CD4-positive, CD25-positive, alpha-beta regulatory T cell (primary cell): ENCODE results near the gene NPEPL1. TPM values are rescaled to one million over a fixed set of nuclear protein-coding genes. Genes with fewer than 3 reads are reported as not detected.

Source experiments
- ATAC-seq, 2 donors: fragments of 150-1000 bp; cut with Tn5 transposase; one replicate each; pipeline ENCODE4 v1.10.0; 2021; ENCODE audit warnings: low read depth in 2 of 2, moderate number of reproducible peaks in 2 of 2, moderate library complexity in 1 of 2
- DNase-seq, 3 donors: peaks; one replicate each; pipeline versions ENCODE4 v3.0.0 to v3.0.0-alpha.2; 2012 to 2022; ENCODE audit warnings: mixed read lengths in 1 of 3
- H3K27ac ChIP-seq: one replicate; pipeline ENCODE4 v1.7.0; 2013; ENCODE audit warnings: mild to moderate bottlenecking, low read length; ENCODE audit not compliant: insufficient read depth, poor library complexity, severe bottlenecking
- H3K27me3 ChIP-seq: one replicate; pipeline ENCODE4 v1.7.0; 2013; ENCODE audit warnings: low read length; ENCODE audit not compliant: control insufficient read depth, insufficient read depth
- H3K36me3 ChIP-seq: one replicate; pipeline ENCODE4 v1.7.0; 2013; ENCODE audit warnings: mild to moderate bottlenecking, low read length, moderate library complexity; ENCODE audit not compliant: control insufficient read depth, insufficient read depth
- H3K4me1 ChIP-seq: 2 replicates; pipeline ENCODE4 v1.7.0; 2013; ENCODE audit warnings: mild to moderate bottlenecking, low read length; ENCODE audit not compliant: insufficient read depth, control insufficient read depth, poor library complexity, severe bottlenecking
- H3K4me3 ChIP-seq: one replicate; pipeline ENCODE4 v1.7.0; 2013; ENCODE audit warnings: low read depth, mild to moderate bottlenecking, low read length, moderate library complexity
- H3K9me3 ChIP-seq, 2 experiments: 1 replicate in 1 of 2; 2 replicates in 1 of 2; pipeline ENCODE4 v1.7.0; 2013; ENCODE audit warnings: low read length in 2 of 2, mild to moderate bottlenecking in 1 of 2, moderate library complexity in 1 of 2; ENCODE audit not compliant: control insufficient read depth in 2 of 2
- H3K27ac Mint-ChIP-seq, 3 donors: one replicate each; pipeline ENCODE4 v1.8.0; 2020 to 2022; ENCODE audit warnings: mild to moderate bottlenecking in 3 of 3, mixed read lengths in 3 of 3, moderate library complexity in 2 of 3
- H3K27me3 Mint-ChIP-seq: one replicate; pipeline ENCODE4 v1.8.0; 2022; ENCODE audit warnings: mild to moderate bottlenecking, mixed read lengths
- H3K36me3 Mint-ChIP-seq: one replicate; pipeline ENCODE4 v1.8.0; 2020; ENCODE audit warnings: mixed read lengths
- H3K4me1 Mint-ChIP-seq, 4 donors: one replicate each; pipeline ENCODE4 v1.8.0; 2020 to 2022; ENCODE audit warnings: mixed read lengths in 4 of 4, mild to moderate bottlenecking in 1 of 4
- H3K4me3 Mint-ChIP-seq, 4 donors: one replicate each; pipeline ENCODE4 v1.8.0; 2020 to 2022; ENCODE audit warnings: mild to moderate bottlenecking in 4 of 4, mixed read lengths in 4 of 4, moderate library complexity in 3 of 4
- H3K9me3 Mint-ChIP-seq, 7 donors: one replicate each; pipeline ENCODE4 v1.8.0; 2020 to 2022; ENCODE audit warnings: mixed read lengths in 7 of 7, mild to moderate bottlenecking in 3 of 7, moderate library complexity in 2 of 7
- polyA plus RNA-seq, 4 donors: library from polyadenylated mRNA; unstranded; fragments of 300-500 nt; fragmentation: Illumina TruSeq; gene quantifications; one replicate each; pipeline ENCODE4 v1.2.3, GENCODE V29; 2021
- total RNA-seq: library from RNA; stranded (reverse); gene quantifications from one replicate; pipeline ENCODE4 v1.2.3, GENCODE V29; 2022

Gene NPEPL1
- total and polyA plus RNA-seq, 5 donors from 2014 or later: 7.7 to 62.2 (median 8.3) TPM

- Mint-ChIP-seq H3K9me3 (no peaks in the 10 kb centered on the region), H3K27me3 (no peaks in the 10 kb centered on the region), H3K4me1 (peaks cover 0 to 16% (median 5%) of the 10 kb centered on the region in 4 donors), H3K27ac (no peak overlapping the region), H3K36me3 (peaks cover 12% of the 10 kb centered on the region), H3K4me3 (no peak overlapping the region)
- Histone ChIP-seq H3K4me1 (peaks cover 8% of the 10 kb centered on the region), H3K36me3 (peaks cover 18% of the 10 kb centered on the region), H3K4me3 (no peak overlapping the region), H3K27me3 (no peaks in the 10 kb centered on the region), H3K27ac (no peak overlapping the region), H3K9me3 (no peaks in the 10 kb centered on the region)
- DNase-seq (no peak), ATAC-seq (no peak)
These were observed 2.6 kb downstream of the NPEPL1 start for GRCh38 chr20:58695084-58695722.

- Mint-ChIP-seq H3K27me3 (no peaks in the 10 kb centered on the region), H3K36me3 (peaks cover 16% of the 10 kb centered on the region), H3K9me3 (no peaks in the 10 kb centered on the region), H3K27ac (no peak overlapping the region), H3K4me1 (peaks cover under 1 to 12% (median 4%) of the 10 kb centered on the region in 4 donors), H3K4me3 (no peak overlapping the region)
- no peaks in the 10 kb centered on the region for H3K9me3 ChIP-seq
- DNase-seq: no peak
- ATAC-seq: no peak
- peaks cover 8% of the 10 kb centered on the region for H3K4me1 ChIP-seq
- peaks cover 18% of the 10 kb centered on the region for H3K36me3 ChIP-seq
- H3K4me3 ChIP-seq: no peak overlapping the region
- no peaks in the 10 kb centered on the region for H3K27me3 ChIP-seq
- H3K27ac ChIP-seq: no peak overlapping the region
These were observed 3.3 kb downstream of the NPEPL1 start for GRCh38 chr20:58695895-58696375.

- H3K4me3 Mint-ChIP-seq: no peak overlapping the region
- Histone ChIP-seq H3K27me3 (no peaks in the 10 kb centered on the region), H3K36me3 (peaks cover 19% of the 10 kb centered on the region), H3K27ac (no peak overlapping the region), H3K4me3 (no peak overlapping the region), H3K9me3 (no peaks in the 10 kb centered on the region), H3K4me1 (peaks cover 8% of the 10 kb centered on the region)
- peaks cover 0 to 11% (median 4%) of the 10 kb centered on the region in 4 donors for H3K4me1 Mint-ChIP-seq
- H3K36me3 Mint-ChIP-seq: peaks cover 16% of the 10 kb centered on the region
- ATAC-seq (no peak), DNase-seq (no peak)
- H3K27ac Mint-ChIP-seq: no peak overlapping the region
- H3K9me3 Mint-ChIP-seq: no peaks in the 10 kb centered on the region
- no peaks in the 10 kb centered on the region for H3K27me3 Mint-ChIP-seq
These were observed 3.9 kb downstream of the NPEPL1 start for GRCh38 chr20:58696411-58696961.

GRCh38 chr20:58697201-58697866 lies 4.7 kb downstream of the NPEPL1 start:
- Mint-ChIP-seq H3K36me3 (peaks cover 17% of the 10 kb centered on the region), H3K27ac (peak overlapping the region in 1 of 3 donors; percentile 46), H3K4me3 (peak overlapping the region in 1 of 4 donors; percentile 80), H3K27me3 (no peaks in the 10 kb centered on the region), H3K9me3 (no peaks in the 10 kb centered on the region), H3K4me1 (peaks cover 0 to 6% (median 4%) of the 10 kb centered on the region in 4 donors)
- no peaks in the 10 kb centered on the region for H3K9me3 ChIP-seq
- no peak overlapping the region for H3K4me3 ChIP-seq
- peaks cover 27% of the 10 kb centered on the region for H3K36me3 ChIP-seq
- ATAC-seq: no peak
- H3K4me1 ChIP-seq: peaks cover 8% of the 10 kb centered on the region
- DNase-seq: no peak
- H3K27me3 ChIP-seq: no peaks in the 10 kb centered on the region
- H3K27ac ChIP-seq: no peak overlapping the region

GRCh38 chr20:58697867-58698703 lies 5.5 kb downstream of the NPEPL1 start:
- peaks cover 0 to 6% (median 5%) of the 10 kb centered on the region in 4 donors for H3K4me1 Mint-ChIP-seq
- Histone ChIP-seq H3K4me3 (no peak overlapping the region), H3K27ac (no peak overlapping the region), H3K36me3 (peaks cover 34% of the 10 kb centered on the region), H3K4me1 (peaks cover 8% of the 10 kb centered on the region), H3K27me3 (no peaks in the 10 kb centered on the region), H3K9me3 (no peaks in the 10 kb centered on the region)
- H3K27ac Mint-ChIP-seq: peak overlapping the region in 1 of 3 donors; percentile 56
- no peaks in the 10 kb centered on the region for H3K9me3 Mint-ChIP-seq
- H3K27me3 Mint-ChIP-seq: no peaks in the 10 kb centered on the region
- H3K36me3 Mint-ChIP-seq: peaks cover 24% of the 10 kb centered on the region
- H3K4me3 Mint-ChIP-seq: no peak overlapping the region
- DNase-seq (no peak), ATAC-seq (no peak)

GRCh38 chr20:58698741-58699622 lies 6.4 kb downstream of the NPEPL1 start:
- H3K27ac Mint-ChIP-seq: peak overlapping the region in 1 of 3 donors; percentile 56
- H3K36me3 Mint-ChIP-seq: peaks cover 32% of the 10 kb centered on the region
- Histone ChIP-seq H3K9me3 (no peaks in the 10 kb centered on the region), H3K27me3 (no peaks in the 10 kb centered on the region), H3K4me3 (no peak overlapping the region), H3K27ac (no peak overlapping the region), H3K36me3 (peaks cover 43% of the 10 kb centered on the region), H3K4me1 (no peaks in the 10 kb centered on the region)
- no peak for ATAC-seq
- H3K4me1 Mint-ChIP-seq: peaks cover 0 to 4% (median 0%) of the 10 kb centered on the region in 4 donors
- no peaks in the 10 kb centered on the region for H3K9me3 Mint-ChIP-seq
- H3K4me3 Mint-ChIP-seq: peak overlapping the region in 1 of 4 donors; percentile 10
- no peak for DNase-seq
- no peaks in the 10 kb centered on the region for H3K27me3 Mint-ChIP-seq
